HUES6 (cell line): ENCODE measurements around the gene CHRDL2.
"Not testable (repeated sequence)": the region's sequence is repeated elsewhere in the genome, so short reads cannot be mapped to it uniquely, and the experiment has no call there.

ENCODE experiments used
- H3K27ac ChIP-seq: 2 replicates; pipeline ENCODE4 v1.7.0; 2013; ENCODE audit warnings: low read depth, mild to moderate bottlenecking, low read length, inconsistent platforms
- H3K27me3 ChIP-seq: 2 replicates; pipeline ENCODE4 v1.6.1; 2013; ENCODE audit warnings: low read length; ENCODE audit not compliant: control insufficient read depth, insufficient read depth
- H3K36me3 ChIP-seq: 2 replicates; pipeline ENCODE4 v1.6.1; 2013; ENCODE audit warnings: low read length; ENCODE audit not compliant: control insufficient read depth, insufficient read depth
- H3K4me1 ChIP-seq: 2 replicates; pipeline ENCODE4 v1.6.1; 2013; ENCODE audit warnings: low read length; ENCODE audit not compliant: control insufficient read depth, insufficient read depth
- H3K4me3 ChIP-seq: 2 replicates; pipeline ENCODE4 v1.5.1; 2013; ENCODE audit warnings: low read depth, low read length
- H3K9ac ChIP-seq: one replicate; pipeline ENCODE4 v1.6.1; 2013; ENCODE audit warnings: mild to moderate bottlenecking, low read length
- H3K9me3 ChIP-seq: 2 replicates; pipeline ENCODE4 v1.6.1; 2013; ENCODE audit warnings: low read depth, low read length; ENCODE audit not compliant: control insufficient read depth, insufficient read depth

Gene CHRDL2

DNA sequence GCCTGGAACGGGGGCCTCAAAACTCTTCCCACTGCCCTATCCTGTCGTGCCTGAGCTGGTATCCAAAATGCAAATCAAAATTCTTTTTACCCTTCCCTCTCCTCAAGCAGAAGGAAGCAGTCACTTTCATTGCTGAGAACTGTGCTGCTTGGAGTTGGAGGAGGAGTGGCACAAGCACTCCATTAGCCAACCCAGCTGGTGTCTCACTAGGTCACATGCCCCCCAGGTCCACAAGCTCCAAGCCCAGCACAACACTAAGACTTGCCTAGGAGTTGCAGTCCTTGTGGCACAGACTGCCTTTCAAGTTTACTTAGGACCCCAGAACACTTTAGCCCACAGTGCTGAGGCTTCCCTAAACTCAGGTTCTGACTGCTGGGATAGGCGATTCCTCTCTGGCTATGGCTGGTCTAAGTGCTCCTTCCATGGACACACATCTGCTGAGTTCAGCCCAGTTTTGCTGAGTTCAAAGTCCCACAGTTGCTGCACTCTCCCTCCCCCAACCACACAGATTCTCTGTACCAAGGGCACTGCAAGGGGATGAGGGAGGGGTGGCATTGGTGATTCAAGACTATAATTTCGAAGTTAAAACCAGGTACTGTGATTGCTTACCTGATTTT lies 68.6 kb downstream of the CHRDL2 start:
- Histone ChIP-seq H3K9ac (no peak overlapping the region), H3K4me1 (peaks cover 6% of the 10 kb centered on the region)

DNA sequence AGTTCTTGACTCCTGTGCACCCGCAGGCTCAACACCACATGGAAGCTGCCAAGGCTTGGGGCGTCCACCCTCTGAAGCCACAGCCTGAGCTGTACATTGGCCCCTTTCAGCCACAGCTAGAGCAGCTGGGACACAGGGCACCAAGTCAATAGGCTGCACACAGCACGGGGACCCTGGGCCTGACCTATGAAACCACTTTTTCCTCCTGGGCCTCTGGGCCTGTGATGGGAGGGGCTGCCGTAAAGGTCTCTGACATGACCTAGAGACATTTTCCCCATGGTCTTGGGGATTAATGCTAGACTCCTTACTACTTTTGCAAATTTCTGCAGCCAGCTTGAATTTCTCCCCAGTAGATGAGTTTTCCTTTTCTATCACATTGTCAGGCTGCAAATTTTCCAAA lies 72.1 kb downstream of the CHRDL2 start:
- not testable (repeated sequence) for H3K9me3 ChIP-seq, H3K27ac ChIP-seq, H3K36me3 ChIP-seq, H3K27me3 ChIP-seq, H3K4me3 ChIP-seq, H3K9ac ChIP-seq, H3K4me1 ChIP-seq

More for the DNA sequence above, 68.6 kb downstream of the CHRDL2 start:
- Histone ChIP-seq H3K27ac (no peak overlapping the region), H3K36me3 (no peaks in the 10 kb centered on the region; the same call in 1 of the 2 replicates), H3K4me3 (no peak overlapping the region), H3K9me3 (peaks cover 9% of the 10 kb centered on the region), H3K27me3 (no peaks in the 10 kb centered on the region)

DNA sequence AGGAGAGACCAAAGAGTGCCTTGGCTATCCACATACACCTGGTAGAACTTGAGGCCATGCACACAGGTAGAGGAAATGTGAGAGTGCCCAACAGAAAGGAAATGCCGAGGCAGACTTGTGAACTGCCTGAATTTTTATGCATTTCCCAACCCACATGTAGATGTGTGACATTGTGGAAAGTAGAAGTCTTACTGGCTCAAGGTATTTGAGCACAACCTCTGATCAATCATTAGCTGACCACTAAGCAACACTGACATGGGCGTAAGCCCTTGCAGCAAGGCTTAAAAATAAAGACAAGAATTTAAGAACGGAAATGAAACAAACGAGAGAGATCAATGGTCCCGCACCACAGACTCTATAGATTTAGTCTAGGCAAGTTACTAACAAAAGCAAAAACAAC lies 76.2 kb downstream of the CHRDL2 start:
- no peak overlapping the region for H3K27ac ChIP-seq
- H3K27me3 ChIP-seq, result no peaks in the 10 kb centered on the region
- no peak overlapping the region for H3K9ac ChIP-seq
- H3K36me3 ChIP-seq, result peaks cover 26% of the 10 kb centered on the region
- no peaks in the 10 kb centered on the region for H3K4me1 ChIP-seq
- no peak overlapping the region for H3K4me3 ChIP-seq
- peaks cover 9% of the 10 kb centered on the region for H3K9me3 ChIP-seq

GRCh38 chr11:74650498-74650897 lies 80.7 kb downstream of the CHRDL2 start:
- H3K27me3 ChIP-seq, result no peaks in the 10 kb centered on the region
- H3K4me3 ChIP-seq, result no peak overlapping the region
- peaks cover 35% of the 10 kb centered on the region for H3K36me3 ChIP-seq
- H3K27ac ChIP-seq, result no peak overlapping the region
- H3K9ac ChIP-seq, result no peak overlapping the region
- H3K9me3 ChIP-seq, result no peaks in the 10 kb centered on the region
- H3K4me1 ChIP-seq, result peaks cover 11% of the 10 kb centered on the region

- H3K27ac ChIP-seq, result no peak overlapping the region
- no peak overlapping the region for H3K4me3 ChIP-seq
- H3K4me1 ChIP-seq, result peaks cover 11% of the 10 kb centered on the region
- peaks cover 34% of the 10 kb centered on the region for H3K36me3 ChIP-seq
- no peaks in the 10 kb centered on the region for H3K9me3 ChIP-seq
- no peak overlapping the region for H3K9ac ChIP-seq
- no peaks in the 10 kb centered on the region for H3K27me3 ChIP-seq
Measured at GRCh38 chr11:74648894-74649293, 82.3 kb downstream of the CHRDL2 start.

DNA sequence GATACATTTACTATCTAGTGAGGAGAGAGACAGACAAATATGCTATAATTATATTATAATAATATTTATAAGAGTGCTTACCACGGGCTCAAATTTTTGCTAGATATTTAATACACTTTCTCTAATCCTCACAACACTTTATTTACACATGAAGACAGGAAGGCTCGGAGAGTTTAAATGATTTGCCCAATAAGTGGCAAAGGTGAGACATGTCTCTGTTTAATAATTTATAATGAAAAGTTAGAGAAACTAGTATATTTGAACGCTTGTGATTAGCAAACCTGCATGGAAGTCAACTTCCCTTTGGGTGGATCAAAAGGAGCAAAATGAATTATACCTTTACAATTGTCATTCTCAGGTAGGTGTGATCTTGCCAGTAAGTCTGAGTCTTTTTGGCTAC lies 83.4 kb downstream of the CHRDL2 start:
- H3K4me3 ChIP-seq, result no peak overlapping the region
- no peak overlapping the region for H3K27ac ChIP-seq
- H3K36me3 ChIP-seq, result peaks cover 36% of the 10 kb centered on the region
- H3K4me1 ChIP-seq, result peaks cover 11% of the 10 kb centered on the region
- H3K27me3 ChIP-seq, result no peaks in the 10 kb centered on the region
- H3K9me3 ChIP-seq, result no peaks in the 10 kb centered on the region
- H3K9ac ChIP-seq, result no peak overlapping the region

DNA sequence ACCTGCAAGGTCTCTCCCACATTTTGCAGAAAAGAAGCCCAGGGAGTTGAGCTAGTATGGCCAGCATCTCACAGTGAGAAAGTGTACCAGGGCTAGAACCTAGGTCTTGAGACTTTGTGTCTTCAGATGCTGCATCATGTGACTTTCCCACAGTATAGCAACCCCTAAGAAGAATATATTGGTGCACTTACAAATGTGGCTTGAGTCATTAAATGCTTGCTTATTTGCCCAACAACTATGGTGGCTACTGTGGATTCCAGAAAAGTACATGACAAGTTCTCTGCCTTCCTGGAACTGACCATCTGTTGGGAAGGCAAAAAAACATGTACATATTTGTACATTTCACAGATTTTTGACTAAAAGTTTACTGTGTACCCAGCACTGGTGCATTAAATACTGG lies 83.8 kb downstream of the CHRDL2 start:
- H3K36me3 ChIP-seq, result peaks cover 36% of the 10 kb centered on the region
- H3K4me1 ChIP-seq, result peaks cover 11% of the 10 kb centered on the region
- no peak overlapping the region for H3K4me3 ChIP-seq
- H3K9ac ChIP-seq, result no peak overlapping the region
- no peak overlapping the region for H3K27ac ChIP-seq
- H3K27me3 ChIP-seq, result no peaks in the 10 kb centered on the region
- no peaks in the 10 kb centered on the region for H3K9me3 ChIP-seq

GRCh38 chr11:74646954-74647353 lies 84.3 kb downstream of the CHRDL2 start:
- H3K4me1 ChIP-seq, result peaks cover 11% of the 10 kb centered on the region
- H3K27ac ChIP-seq, result no peak overlapping the region
- H3K9ac ChIP-seq, result no peak overlapping the region
- H3K36me3 ChIP-seq, result peaks cover 35% of the 10 kb centered on the region
- H3K9me3 ChIP-seq, result no peaks in the 10 kb centered on the region
- H3K4me3 ChIP-seq, result no peak overlapping the region
- H3K27me3 ChIP-seq, result no peaks in the 10 kb centered on the region
